Measurements from ENCODE around the gene ATF4. TPM values are rescaled to one million over a fixed set of nuclear protein-coding genes. Genes with fewer than 3 reads are reported as not detected.
A peak's percentile ranks its signal among the peaks of the same experiment; 100 is the strongest.

The ATF4 gene
- total RNA-seq, 1 experiment from 2014 or later = 359 TPM

DNA sequence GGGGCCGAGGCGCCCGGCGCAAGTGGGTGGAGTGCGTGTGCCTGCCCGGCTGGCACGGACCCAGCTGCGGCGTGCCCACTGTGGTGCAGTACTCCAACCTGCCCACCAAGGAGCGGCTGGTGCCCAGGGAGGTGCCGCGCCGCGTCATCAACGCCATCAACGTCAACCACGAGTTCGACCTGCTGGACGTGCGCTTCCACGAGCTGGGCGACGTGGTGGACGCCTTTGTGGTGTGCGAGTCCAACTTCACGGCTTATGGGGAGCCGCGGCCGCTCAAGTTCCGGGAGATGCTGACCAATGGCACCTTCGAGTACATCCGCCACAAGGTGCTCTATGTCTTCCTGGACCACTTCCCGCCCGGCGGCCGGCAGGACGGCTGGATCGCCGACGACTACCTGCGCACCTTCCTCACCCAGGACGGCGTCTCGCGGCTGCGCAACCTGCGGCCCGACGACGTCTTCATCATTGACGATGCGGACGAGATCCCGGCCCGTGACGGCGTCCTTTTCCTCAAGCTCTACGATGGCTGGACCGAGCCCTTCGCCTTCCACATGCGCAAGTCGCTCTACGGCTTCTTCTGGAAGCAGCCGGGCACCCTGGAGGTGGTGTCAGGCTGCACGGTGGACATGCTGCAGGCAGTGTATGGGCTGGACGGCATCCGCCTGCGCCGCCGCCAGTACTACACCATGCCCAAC lies 32.4 kb upstream of the ATF4 start:
- in situ Hi-C loops (cut with HindIII; ENCODE audit: low sequenced_read_pairs) = loop anchor here (25.0 kb wide), 1 partner anchor 101 kb away; the partner anchor contains the start of gene TAB1
- no peak for DNase-seq (ENCODE audit: low spot score)

DNA sequence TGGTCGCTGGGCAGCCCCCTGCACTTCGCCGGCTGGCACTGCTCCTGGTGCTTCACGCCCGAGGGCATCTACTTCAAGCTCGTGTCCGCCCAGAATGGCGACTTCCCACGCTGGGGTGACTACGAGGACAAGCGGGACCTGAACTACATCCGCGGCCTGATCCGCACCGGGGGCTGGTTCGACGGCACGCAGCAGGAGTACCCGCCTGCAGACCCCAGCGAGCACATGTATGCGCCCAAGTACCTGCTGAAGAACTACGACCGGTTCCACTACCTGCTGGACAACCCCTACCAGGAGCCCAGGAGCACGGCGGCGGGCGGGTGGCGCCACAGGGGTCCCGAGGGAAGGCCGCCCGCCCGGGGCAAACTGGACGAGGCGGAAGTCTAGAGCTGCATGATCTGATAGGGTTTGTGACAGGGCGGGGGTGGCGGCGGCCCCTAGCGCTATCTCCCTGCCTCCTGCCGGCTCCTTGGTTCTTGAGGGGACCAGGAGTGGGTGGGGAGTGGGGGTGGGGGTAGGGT lies 31.7 kb upstream of the ATF4 start:
- in situ Hi-C loops (cut with HindIII; ENCODE audit: low sequenced_read_pairs) = loop anchor here (25.0 kb wide), 1 partner anchor 101 kb away; the partner anchor contains the start of gene TAB1
- no peak for DNase-seq (ENCODE audit: low spot score)

DNA sequence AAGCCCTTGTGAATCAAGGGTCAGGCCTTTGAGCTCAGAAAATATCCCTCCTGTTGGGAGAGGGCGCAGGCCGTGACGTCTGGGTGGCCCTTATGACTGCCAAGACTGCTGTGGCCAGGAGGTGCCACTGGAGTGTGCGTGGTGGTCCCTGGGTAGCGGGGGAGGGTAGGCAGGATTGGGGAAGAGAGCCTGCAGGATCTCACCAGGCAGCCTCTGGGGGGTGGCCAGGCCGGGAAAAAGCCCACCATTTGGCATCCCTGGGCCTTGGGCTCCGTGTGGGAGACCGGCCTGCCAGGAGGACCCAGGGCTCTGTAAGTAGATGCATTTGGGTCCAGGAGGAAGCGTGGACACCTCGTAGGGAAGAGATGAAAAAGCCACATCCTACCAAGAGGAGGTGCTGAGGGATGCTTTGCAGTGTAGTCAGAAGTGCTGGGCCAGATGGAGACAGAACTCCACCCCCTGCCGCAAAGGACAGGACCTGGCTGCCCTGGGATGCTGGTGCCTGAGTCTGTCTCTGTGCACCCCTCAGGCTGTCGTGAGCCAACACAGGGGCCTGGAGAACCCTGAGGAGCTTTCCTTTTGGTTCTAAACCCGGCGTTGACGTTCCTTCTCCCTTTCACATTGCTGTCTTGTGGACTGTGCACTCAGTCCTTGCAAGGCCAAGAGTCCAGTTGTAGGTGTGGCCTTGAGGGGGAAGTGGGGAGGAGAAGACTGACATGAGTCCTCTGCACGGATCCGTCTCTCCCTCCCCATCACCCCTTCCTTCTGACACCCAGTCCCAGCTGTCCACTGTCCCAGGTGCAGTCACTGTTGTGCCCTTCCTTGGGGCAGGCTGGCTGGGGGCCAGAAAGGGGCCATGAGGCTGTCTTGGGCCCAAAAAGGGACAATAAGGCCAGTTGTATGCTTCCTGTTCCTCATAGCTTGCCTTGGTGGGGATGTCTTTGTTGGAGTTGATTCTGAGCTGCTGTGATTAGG lies 31.0 kb upstream of the ATF4 start:
- no peak for DNase-seq (ENCODE audit: low spot score)
- in situ Hi-C loops (cut with HindIII; ENCODE audit: low sequenced_read_pairs) = loop anchor here (25.0 kb wide), 1 partner anchor 102 kb away; the partner anchor contains the start of gene TAB1

DNA sequence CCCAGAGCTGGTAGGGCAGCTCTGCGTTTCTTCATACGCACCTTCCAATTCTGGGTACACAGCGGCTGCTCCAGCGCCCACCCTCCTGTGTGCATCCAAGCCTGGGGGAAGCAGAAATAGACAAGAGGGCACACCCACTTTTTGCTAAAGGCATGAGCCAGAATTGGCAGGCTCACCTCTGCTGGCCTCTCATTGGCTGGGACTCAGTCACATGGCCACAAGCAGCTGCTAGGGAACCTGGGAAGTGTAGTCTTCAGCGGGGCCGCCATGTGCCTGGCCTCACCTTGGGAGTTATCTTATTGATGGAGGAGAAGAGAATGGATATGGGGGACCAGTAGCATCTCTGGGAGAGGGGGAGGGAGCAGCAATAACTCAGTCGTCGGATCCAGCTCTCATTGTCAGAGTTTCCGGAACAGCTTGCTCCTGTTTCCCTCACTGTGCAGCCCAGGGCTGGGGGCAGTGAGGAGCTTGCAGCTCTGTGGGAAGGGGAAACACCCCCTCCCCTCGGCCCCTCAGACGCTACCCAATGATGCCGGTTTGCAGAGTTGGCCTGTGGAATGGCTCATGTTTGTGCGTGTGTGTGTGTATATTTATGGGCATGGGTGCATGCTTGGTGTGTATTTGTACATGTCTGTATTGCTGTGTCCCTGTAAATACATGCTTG lies 30.1 kb upstream of the ATF4 start:
- peak; percentile 96 for DNase-seq (ENCODE audit: low spot score)
- in situ Hi-C loops (cut with HindIII; ENCODE audit: low sequenced_read_pairs) = loop anchor here (25.0 kb wide), 1 partner anchor 103 kb away; the partner anchor contains the start of gene TAB1

DNA sequence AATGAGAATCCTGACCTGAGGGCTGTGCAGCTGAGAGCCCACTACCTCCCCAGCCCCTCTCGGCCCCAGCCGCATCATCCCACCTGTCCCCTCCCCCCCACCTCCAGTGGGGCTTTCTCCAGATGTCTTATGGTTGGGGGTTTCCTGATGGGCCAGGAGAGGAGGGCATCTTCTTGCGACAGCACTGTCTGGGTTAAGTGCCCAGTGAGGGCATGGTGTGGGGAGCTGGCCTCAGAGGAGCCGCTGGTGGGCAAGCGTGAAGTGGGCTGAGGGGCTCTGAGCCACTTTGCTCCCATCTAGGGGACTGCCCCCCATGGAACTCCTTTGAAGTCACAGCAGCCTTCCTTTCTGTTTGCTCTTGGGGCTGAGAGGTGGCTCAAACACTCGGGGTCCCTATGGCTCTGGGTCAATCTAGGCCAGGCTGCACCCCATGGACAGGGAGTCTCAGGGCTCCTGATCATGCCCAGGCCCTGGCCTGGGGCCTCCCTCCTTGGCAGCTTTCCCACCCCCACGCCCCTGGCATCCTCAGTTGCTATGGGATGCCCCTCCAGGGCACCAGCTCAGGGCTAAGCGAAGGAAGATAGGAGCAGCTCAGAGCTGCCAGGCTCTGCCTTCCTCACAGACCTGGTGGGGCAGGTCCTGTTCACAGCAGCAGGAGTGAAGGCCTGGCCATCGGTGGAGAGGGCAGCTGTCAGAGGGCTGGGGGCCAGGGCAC lies 29.2 kb upstream of the ATF4 start:
- no peak for DNase-seq (ENCODE audit: low spot score)
- in situ Hi-C loops (cut with HindIII; ENCODE audit: low sequenced_read_pairs) = loop anchor here (25.0 kb wide), 1 partner anchor 104 kb away; the partner anchor contains the start of gene TAB1

DNA sequence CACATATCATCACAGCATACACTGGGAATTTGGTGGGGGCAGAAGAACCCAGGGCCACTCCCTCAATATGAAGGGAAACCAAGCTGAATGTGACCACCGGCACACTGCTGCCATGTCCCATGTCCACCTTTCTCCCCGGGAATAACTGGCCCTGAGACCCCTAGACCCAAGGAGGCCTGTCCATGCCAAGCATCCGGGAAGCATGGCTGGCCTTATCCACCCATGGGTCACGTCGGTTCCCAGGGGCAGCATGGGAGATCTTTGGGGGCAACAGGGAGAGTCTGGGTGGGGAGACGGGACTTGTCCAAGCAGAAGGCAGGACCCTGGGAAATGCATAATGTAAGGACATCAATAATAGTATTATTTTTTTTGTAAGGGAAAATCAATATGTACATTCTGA lies 28.7 kb upstream of the ATF4 start:
- DNase-seq (ENCODE audit: low spot score) = no peak
- in situ Hi-C loops (cut with HindIII; ENCODE audit: low sequenced_read_pairs) = loop anchor here (25.0 kb wide), 1 partner anchor 104 kb away; the partner anchor contains the start of gene TAB1

DNA sequence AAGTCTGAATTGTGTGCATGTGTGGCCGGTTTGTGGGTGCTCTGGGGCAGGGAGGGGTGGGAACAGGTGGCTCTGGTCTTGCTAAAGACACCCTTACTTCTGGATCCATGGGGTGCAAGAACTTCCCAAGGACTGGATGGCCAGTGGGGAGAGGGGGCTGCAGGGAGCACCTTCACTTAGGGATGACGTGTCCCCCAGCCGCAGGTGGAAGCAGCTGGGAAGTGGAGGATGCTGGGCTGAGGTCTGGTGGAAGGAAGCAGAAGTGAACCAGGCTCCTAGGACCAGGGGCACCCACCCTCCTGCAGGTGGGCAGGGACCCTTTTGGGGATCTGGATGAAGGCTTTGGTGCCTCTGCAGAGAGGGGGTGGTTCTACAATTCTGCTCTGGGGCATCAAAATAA lies 28.2 kb upstream of the ATF4 start:
- DNase-seq (ENCODE audit: low spot score) = no peak
- in situ Hi-C loops (cut with HindIII; ENCODE audit: low sequenced_read_pairs) = loop anchor here (25.0 kb wide), 1 partner anchor 105 kb away; the partner anchor contains the start of gene TAB1

DNA sequence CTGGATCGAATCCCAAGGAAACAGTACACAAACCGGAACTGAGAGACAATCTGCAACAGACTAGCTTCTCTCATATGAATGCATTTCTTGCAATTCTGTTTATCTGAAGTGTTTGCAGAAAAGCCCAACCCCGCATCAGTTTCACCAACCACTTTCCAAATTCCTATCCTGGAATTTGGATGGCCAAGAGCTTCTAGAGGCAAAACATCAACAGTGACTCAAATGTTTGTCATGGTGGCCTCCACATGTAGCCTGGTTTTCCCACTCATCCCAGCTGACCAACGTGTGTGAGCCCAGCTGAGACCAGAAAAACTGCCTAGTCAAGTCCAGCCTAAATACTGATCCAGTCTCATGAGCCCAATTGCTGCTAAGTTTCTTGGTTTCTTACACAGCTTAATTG lies 26.6 kb upstream of the ATF4 start:
- in situ Hi-C loops (cut with HindIII; ENCODE audit: low sequenced_read_pairs) = loop anchor here (25.0 kb wide), 1 partner anchor 106 kb away; the partner anchor contains the start of gene TAB1
- DNase-seq (ENCODE audit: low spot score) = no peak

DNA sequence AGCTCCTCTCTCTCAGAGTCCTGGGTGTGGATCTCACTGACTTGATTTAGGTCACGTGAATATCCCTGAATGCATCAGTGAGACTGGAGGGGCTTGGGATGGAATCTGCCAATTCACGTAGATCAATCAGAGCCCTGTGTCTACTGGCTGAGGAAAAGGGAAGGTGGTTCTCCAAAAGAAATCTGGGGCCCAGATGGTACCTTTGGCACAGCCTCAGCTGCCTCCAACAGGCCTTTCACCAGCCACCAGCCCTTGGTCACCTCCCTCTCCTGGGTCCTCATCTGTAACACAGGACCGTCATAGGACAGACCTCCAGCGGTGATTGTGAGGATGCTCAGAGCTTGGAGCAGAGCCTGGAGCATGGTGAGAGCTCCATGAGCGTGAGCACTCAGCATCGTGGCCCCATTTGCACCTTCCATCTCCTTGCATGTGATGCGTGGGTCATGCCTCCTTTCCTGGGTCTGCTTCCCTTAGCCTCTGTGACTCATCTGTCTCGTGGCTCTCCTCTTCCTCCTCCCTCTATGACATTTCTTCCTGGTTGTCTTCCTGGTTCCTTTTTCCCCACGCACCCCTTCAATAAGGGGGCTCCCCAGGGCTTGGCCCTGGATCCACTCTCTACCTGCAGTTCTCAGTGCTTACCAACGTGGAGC lies 25.8 kb upstream of the ATF4 start:
- DNase-seq (ENCODE audit: low spot score) = peak; percentile 76
- in situ Hi-C loops (cut with HindIII; ENCODE audit: low sequenced_read_pairs) = loop anchor here (25.0 kb wide), 1 partner anchor 107 kb away; the partner anchor contains the start of gene TAB1

DNA sequence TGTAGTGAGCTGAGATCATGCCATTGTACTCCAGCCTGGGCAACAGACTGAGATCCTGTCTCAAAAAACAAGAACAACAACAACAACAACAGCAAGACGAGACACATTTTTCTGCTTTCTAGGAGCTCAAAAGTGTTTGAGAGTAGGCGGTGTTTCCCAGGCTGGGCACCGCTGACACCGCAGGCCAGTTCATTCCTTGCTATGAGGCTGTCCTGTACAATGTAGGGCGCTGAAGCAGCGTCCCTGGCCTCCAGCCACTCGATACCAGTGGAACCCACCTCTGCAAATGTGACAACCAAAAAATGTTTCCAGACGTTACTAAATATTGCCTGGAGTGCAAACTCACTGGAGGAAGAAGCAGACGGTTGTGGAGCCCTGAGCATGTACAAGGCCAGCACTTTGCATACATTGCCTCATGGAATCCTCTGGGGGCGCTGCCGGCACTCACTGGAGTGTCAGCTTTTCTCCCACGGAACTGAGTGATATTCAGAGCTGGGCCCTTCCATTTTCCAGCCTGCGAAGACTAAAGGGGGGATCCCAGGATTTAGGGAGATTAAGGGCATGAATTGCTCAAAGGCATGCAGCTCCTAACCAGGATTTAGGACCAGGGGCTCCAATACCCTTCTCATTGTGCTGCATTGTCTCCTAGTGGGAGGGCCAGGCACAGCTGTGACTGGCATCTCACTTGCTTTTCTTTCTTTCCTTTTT lies 24.1 kb upstream of the ATF4 start:
- DNase-seq (ENCODE audit: low spot score) = peak; percentile 91
- in situ Hi-C loops (cut with HindIII; ENCODE audit: low sequenced_read_pairs) = loop anchor here (25.0 kb wide), 1 partner anchor 109 kb away; the partner anchor contains the start of gene TAB1

DNA sequence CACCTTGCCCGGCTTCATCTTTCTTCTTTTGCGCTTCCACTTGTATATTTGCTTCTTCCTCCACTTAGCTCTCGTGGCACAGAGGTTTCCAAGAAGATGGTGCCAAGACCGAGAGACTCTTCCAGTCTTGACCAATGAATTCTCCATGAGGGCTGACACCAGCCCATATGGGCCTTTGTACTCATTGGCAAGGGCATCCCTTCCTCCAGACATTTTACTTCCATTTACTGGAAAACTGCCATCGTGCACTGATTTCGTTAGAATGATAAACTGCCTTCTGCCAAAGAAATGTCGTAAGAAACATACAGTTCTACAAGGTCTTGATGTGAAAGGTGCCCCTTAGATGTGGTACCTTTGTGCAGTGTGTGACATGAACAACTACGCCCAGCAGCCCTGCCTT lies 22.9 kb upstream of the ATF4 start:
- no peak for DNase-seq (ENCODE audit: low spot score)
- in situ Hi-C loops (cut with HindIII; ENCODE audit: low sequenced_read_pairs) = loop anchor here (25.0 kb wide), 1 partner anchor 110 kb away; the partner anchor contains the start of gene TAB1

DNA sequence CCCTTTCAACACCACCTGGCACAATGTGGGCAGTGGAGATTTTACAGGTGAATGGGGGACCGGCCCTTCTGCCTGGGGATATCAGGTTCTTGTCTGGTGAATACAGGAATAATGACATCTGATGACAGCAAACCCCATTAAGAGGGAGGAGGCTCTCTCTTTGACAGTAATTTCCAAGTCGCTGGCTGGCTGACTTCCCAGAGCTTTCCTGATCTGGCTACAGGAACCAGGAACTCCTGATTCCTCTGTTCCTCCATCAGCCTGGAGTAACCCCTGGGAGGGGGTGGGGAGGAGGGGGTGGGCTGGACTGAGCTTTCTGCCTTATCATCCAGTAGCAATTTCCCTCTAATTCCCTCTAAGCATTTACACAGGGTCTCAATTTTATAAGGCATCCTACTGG lies 22.0 kb upstream of the ATF4 start:
- no peak for DNase-seq (ENCODE audit: low spot score)
- in situ Hi-C loops (cut with HindIII; ENCODE audit: low sequenced_read_pairs) = loop anchor here (25.0 kb wide), 1 partner anchor 111 kb away; the partner anchor contains the start of gene TAB1

DNA sequence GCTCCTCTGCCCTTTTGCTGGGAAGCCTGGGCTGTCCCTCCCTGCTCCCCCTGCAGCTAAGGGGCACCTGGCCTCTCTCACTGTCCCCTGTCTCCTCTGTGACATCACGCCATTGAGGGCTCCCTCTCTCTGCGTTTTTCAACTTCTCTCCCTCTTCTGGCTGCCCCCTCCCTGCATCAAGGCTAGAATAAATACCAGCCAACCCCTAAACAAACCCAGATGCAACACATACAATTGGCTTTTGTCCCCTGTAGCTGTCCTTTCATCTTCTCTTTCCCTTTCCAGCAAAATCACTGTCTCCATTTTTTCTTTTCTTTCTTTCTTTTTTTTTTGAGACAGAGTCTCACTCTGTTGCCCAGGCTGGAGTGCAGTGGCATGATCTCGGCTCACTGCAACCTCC lies 21.6 kb upstream of the ATF4 start:
- DNase-seq (ENCODE audit: low spot score) = no peak
- in situ Hi-C loops (cut with HindIII; ENCODE audit: low sequenced_read_pairs) = loop anchor here (25.0 kb wide), 1 partner anchor 112 kb away; the partner anchor contains the start of gene TAB1

DNA sequence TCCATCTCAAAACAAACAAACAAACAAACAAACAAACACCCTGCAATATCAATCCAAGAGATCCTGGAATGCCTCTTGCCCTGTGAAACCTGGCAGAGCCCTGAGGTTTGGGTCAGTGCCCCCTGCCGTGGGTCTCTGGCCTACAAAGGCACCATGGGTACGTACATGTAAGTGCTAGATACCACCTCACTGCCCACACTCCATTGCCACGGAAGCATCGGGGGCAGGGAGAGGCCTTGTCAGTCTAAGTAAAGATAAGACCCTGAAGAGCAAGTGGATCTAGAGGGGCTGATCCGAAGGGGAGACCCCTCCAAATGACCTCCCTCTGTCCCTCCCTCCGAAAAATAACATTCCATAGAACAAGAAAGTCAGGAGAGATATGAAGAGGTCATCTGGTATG lies 20.3 kb upstream of the ATF4 start:
- DNase-seq (ENCODE audit: low spot score) = no peak
- in situ Hi-C loops (cut with HindIII; ENCODE audit: low sequenced_read_pairs) = no loop called here

DNA sequence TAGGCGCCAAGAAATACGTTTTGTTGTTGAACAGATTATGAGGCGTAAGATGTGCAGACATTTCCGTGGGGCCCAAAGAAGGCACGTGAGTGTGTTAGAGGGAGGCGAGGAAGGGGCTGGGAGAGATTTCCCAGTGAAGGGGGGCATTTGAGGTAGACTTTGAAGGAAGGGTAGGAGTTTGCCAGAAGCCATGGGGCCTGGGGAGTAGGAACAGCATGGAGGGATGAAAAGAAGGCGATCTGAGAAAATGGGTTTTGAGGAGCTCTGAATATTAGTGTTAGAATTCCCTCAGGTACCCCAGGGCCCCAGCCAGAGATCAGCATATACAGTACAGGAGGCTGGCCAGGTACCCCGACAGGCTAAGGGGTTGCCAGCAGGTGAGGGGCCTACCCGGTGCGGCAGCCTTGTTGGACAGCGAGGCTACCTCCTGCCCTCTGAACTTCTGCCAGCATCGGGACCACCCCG lies 18.7 kb upstream of the ATF4 start:
- no peak for DNase-seq (ENCODE audit: low spot score)

DNA sequence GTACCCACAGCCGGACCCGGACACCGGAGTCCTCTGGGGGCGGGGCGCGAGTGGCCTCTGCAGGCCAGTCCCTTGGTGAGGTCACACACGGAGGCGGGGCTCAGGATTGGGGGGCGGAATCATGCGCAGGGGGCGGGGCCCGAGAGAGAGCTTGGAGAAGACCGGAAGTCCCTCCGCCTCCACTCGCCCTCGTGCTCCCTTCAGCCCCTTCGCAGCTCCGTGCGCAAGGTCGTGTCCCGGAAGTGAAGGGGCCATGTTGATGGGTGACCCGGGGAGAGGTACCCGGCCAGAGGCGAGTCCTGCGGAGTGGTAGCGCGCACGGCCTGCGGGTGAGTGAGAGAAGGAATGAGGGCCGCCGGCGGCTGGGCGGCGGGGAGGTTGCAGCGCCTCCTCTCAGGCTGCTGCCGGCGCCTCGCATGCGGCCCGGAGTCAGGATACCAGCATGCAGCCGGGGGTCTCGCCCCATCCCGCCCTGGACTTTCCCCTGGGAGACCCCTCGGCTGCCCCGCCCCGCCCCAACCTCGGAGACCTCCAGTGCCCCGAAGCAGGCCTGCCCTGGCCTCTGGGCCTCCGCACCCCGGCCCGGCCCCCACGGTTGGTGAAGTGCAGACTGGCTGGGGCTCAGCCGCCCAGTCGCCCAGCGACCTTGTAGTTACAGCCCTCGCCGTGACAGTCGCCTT lies 18.1 kb upstream of the ATF4 start, which contains the start of gene MIEF1:
TSS of gene MIEF1 (plus strand) at position 182 of the 680 bp plus-strand sequence. CDS start 9,005 bp downstream, outside the sequence.
- peak; percentile 97 for DNase-seq (ENCODE audit: low spot score)
- in situ Hi-C loops (cut with HindIII; ENCODE audit: low sequenced_read_pairs) = no loop called here

More for the DNA sequence above, 18.7 kb upstream of the ATF4 start:
- in situ Hi-C loops (cut with HindIII; ENCODE audit: low sequenced_read_pairs) = no loop called here

All from G401 (cell line).